T-helper 9 cell (primary cell): Measurements from ENCODE around the gene TCAP.

ENCODE experiments used
- DNase-seq: peaks from one replicate; pipeline ENCODE4 v3.0.0-alpha.2; 2020

The TCAP gene

DNA sequence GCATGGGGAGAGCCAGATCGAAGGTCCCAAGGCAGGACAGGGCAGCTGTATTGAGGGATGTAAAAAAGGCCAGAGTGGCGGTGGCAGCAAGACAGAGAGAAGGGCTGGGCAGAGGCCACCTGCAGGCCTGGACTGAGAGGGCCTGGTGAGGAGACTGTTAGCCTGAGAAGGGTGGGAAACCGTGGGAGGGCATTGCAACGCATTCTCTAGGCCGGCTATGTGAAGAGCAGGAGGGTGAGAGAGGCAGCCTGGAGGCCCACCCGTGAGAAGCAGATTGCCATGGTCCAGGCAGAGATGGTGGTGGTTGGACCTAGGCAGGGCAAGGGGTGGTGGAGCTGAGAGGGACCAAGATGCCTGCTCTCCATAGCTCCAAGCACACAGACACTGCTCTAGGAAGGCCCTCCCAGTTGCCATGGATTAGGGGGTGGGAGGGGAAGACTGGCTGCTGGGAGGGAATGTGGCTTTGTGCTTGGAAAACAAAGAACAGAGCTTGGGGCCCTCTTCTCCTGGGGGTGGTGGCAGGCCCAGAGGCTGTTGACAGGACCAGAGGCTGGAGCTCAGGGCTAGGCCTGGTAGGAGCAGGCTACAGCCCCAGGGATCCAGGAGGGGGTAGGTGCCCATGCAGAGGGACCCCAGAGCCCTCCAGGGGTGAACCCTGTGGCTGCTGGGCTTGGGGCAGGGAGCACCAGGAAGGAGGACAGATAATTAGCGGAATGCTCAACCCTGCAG is 12.4 kb upstream of the TCAP start:
- no peak for DNase-seq

GRCh38 chr17:39653316-39653661 is 11.9 kb upstream of the TCAP start:
- DNase-seq, result no peak

GRCh38 chr17:39653662-39654331 is 11.4 kb upstream of the TCAP start:
- DNase-seq, result peak; percentile 90

GRCh38 chr17:39655105-39655504 is 10.0 kb upstream of the TCAP start:
- DNase-seq, result no peak

GRCh38 chr17:39658346-39658745 is 6.8 kb upstream of the TCAP start:
- DNase-seq, result no peak

DNA sequence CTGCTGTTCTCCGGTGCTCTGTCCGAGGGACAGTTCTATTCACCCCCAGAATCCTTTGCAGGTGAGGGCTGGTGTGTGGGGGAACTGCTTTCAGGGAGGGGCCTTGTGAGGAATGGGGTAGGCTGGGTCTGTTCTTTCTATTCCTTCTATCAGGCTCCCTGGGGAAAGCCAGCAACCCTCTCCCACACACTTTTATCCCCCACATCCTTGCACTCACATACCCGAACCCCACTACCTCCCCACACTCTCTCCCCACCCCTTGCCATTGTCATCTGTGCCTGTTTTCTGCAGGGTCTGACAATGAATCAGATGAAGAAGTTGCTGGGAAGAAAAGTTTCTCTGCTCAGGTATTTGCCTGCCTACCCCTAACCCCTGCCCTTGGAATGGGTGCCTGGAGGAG is 6.4 kb upstream of the TCAP start:
- DNase-seq, result no peak

GRCh38 chr17:39659279-39660010 is 5.7 kb upstream of the TCAP start:
- DNase-seq, result no peak

DNA sequence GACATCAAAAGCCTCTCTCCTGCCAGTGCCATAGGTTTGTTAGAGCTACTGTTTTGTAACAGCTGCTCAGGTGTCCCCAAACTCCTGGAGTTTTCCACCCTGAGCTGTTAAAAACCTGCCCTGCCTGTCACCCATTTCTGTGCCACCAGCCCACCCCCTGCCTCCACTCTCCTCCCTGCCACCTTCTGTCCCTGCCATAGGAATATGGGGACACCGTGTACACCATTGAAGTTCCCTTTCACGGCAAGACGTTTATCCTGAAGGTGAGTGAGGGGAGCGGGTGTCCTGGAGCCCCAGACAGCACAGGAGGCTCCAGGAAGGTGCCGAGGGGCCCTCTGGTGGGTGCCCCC is 5.2 kb upstream of the TCAP start:
- DNase-seq, result no peak

- no peak for DNase-seq
Measured at GRCh38 chr17:39660397-39661385, 4.5 kb upstream of the TCAP start.

DNA sequence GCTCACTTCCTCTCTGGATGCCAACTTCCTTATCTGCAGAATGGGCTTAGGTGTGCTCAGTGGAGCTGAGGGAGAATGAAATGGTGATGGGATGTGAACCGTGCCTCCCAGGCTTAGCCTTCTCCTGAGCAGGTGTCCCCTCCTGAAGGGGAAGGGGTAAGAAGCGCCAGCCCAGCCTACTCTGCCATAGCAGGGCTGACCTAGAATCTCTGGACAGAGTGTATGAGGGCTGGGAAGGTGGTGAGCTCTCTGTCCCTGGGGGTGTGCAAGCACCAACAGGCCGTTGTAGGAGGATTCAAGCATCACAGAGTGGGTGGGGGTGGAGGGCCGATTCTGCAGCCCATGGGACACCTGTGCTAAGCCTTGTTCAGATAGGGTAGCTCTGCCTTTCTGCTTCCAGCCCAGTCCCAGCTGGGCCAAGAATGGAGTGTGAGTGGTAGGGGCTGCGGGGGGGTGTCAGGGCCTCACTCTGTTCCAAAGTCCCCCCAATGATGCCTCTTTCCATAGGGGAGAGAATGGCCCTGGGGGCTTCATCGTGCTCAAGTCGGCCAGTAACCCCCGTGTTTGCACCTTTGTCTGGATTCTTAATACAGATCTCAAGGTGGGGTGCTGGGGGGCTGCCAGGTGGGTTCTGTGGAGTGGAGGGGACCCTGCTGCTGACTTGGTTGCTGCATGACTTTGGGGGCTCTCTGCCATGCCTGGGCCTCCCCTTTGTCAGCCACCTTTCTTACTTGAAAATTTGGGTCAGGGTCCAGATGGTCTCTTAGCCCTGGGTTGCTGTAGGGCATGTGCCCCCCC is 3.2 kb upstream of the TCAP start:
- DNase-seq, result no peak

DNA sequence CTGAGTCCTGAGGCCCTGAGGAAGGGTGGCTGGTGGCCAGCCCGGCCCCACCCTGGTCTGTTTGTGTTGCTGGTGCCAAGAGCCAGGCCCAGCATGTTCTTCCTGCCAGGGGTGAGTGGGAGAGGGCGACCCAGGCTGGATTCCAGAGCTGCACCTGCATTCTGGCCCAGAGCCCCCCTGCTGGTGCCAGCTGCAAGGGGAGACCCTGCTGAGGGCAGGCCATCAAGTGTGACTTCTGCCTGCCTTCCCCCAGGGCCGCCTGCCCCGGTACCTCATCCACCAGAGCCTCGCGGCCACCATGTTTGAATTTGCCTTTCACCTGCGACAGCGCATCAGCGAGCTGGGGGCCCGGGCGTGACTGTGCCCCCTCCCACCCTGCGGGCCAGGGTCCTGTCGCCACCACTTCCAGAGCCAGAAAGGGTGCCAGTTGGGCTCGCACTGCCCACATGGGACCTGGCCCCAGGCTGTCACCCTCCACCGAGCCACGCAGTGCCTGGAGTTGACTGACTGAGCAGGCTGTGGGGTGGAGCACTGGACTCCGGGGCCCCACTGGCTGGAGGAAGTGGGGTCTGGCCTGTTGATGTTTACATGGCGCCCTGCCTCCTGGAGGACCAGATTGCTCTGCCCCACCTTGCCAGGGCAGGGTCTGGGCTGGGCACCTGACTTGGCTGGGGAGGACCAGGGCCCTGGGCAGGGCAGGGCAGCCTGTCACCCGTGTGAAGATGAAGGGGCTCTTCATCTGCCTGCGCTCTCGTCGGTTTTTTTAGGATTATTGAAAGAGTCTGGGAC is 2.4 kb upstream of the TCAP start:
- no peak for DNase-seq

- DNase-seq, result no peak
Measured at GRCh38 chr17:39663340-39663687, 1.8 kb upstream of the TCAP start.

- DNase-seq, result no peak
Measured at GRCh38 chr17:39663688-39664580, 1.2 kb upstream of the TCAP start.

GRCh38 chr17:39665642-39666224 is 584 bp downstream of the TCAP start:
- no peak for DNase-seq

- no peak for DNase-seq
Measured at GRCh38 chr17:39666231-39666600, 1.1 kb downstream of the TCAP start.

- no peak for DNase-seq
Measured at GRCh38 chr17:39666601-39667261, 1.6 kb downstream of the TCAP start.

- DNase-seq, result no peak
Measured at GRCh38 chr17:39667262-39667944, 2.3 kb downstream of the TCAP start.
